Astrocyte (in vitro differentiated cells and primary cell): ENCODE measurements around the gene CFAP58.

Experiments used
- CTCF ChIP-seq: IDR thresholded peaks from 2 replicates; pipeline ENCODE4 v1.5.1; 2011; ENCODE audit warnings: low read depth, mild to moderate bottlenecking, inconsistent platforms, low read length, moderate library complexity; ENCODE audit not compliant: insufficient read depth
- EZH2 ChIP-seq: IDR thresholded peaks from 2 replicates; pipeline ENCODE4 v1.6.1; 2012; ENCODE audit warnings: mild to moderate bottlenecking, low read length, inconsistent platforms; ENCODE audit not compliant: insufficient read depth

- TF ChIP-seq CTCF = no peak
- no peak for TF ChIP-seq EZH2
These were observed 35.8 kb upstream of the CFAP58 start for GRCh38 chr10:104317726-104318299.
